NCI-H187 treated with DMSO at 0.1 percent for 48 hours (cell line): Measurements from ENCODE around the gene CD83.

ENCODE experiments used
- DNase-seq: peaks from one replicate; lab custom pipeline; 2025; lab: John Stamatoyannopoulos, UW

Gene CD83

GRCh38 chr6:14123386-14124111, 6.0 kb downstream of the CD83 start:
- DNase-seq, result no peak

- no peak for DNase-seq
Observed at GRCh38 chr6:14125346-14125745, 7.8 kb downstream of the CD83 start.

- no peak for DNase-seq
Observed at GRCh38 chr6:14126191-14126590, 8.6 kb downstream of the CD83 start.

GRCh38 chr6:14127611-14128010, 10.0 kb downstream of the CD83 start:
- DNase-seq, result no peak

- DNase-seq, result no peak
Observed at GRCh38 chr6:14128012-14128411, 10.4 kb downstream of the CD83 start.

GRCh38 chr6:14128746-14129145, 11.2 kb downstream of the CD83 start:
- DNase-seq, result no peak

- no peak for DNase-seq
Observed at GRCh38 chr6:14129575-14129974, 12.0 kb downstream of the CD83 start.

GRCh38 chr6:14130435-14131075, 13.0 kb downstream of the CD83 start:
- no peak for DNase-seq

GRCh38 chr6:14131579-14131978, 14.0 kb downstream of the CD83 start:
- DNase-seq, result no peak

- no peak for DNase-seq
Observed at GRCh38 chr6:14132244-14132920, 14.8 kb downstream of the CD83 start.

- DNase-seq, result no peak
Observed at GRCh38 chr6:14132921-14133275, 15.3 kb downstream of the CD83 start.

GRCh38 chr6:14134211-14134910, 16.8 kb downstream of the CD83 start:
- DNase-seq, result no peak

- DNase-seq, result no peak
Observed at GRCh38 chr6:14135893-14136539, 18.4 kb downstream of the CD83 start.

- no peak for DNase-seq
Observed at GRCh38 chr6:14138701-14139215, 21.2 kb downstream of the CD83 start.

- DNase-seq, result no peak
Observed at GRCh38 chr6:14141351-14142062, 23.9 kb downstream of the CD83 start.

- no peak for DNase-seq
Observed at GRCh38 chr6:14142063-14142450, 24.5 kb downstream of the CD83 start.

GRCh38 chr6:14142511-14143223, 25.1 kb downstream of the CD83 start:
- no peak for DNase-seq

- DNase-seq, result no peak
Observed at GRCh38 chr6:14143305-14143704, 25.7 kb downstream of the CD83 start.

- peak; percentile 62 for DNase-seq
Observed at GRCh38 chr6:14144678-14145113, 27.1 kb downstream of the CD83 start.

- DNase-seq, result peak; percentile 66
Observed at GRCh38 chr6:14146506-14147096, 29.0 kb downstream of the CD83 start.
